Thymus (tissue), 11 donors: ENCODE results near the gene USP21. TPM values are rescaled to one million over a fixed set of nuclear protein-coding genes. Genes with fewer than 3 reads are reported as not detected.

Experiments used
- DNase-seq, 9 donors: peaks; one replicate each; pipeline ENCODE4 v3.0.0-alpha.2; 2013; ENCODE audit warnings: low spot score in 9 of 9, low read depth in 6 of 9, missing footprints in 1 of 9
- H3K27ac ChIP-seq, 2 donors: one replicate each; pipeline ENCODE4 v1.5.1; 2013; ENCODE audit warnings: control low read depth in 1 of 2, low read depth in 1 of 2, low read length in 1 of 2, mild to moderate bottlenecking in 1 of 2, moderate library complexity in 1 of 2
- H3K27me3 ChIP-seq, 2 donors: one replicate each; pipeline ENCODE4 v1.5.1; 2013; ENCODE audit warnings: low read length in 1 of 2; ENCODE audit not compliant: control insufficient read depth in 2 of 2, insufficient read depth in 1 of 2
- H3K36me3 ChIP-seq, 2 donors: one replicate each; pipeline ENCODE4 v1.5.1; 2013; ENCODE audit warnings: low read length in 1 of 2, mild to moderate bottlenecking in 1 of 2, moderate library complexity in 1 of 2; ENCODE audit not compliant: control insufficient read depth in 2 of 2, insufficient read depth in 2 of 2
- H3K4me1 ChIP-seq, 2 donors: one replicate each; pipeline ENCODE4 v1.5.1; 2013; ENCODE audit warnings: low read length in 2 of 2; ENCODE audit not compliant: control insufficient read depth in 2 of 2, insufficient read depth in 2 of 2
- H3K4me3 ChIP-seq, 2 donors: one replicate each; pipeline ENCODE4 v1.5.1; 2013; ENCODE audit warnings: low read length in 2 of 2, control low read depth in 1 of 2, mild to moderate bottlenecking in 1 of 2
- H3K9me3 ChIP-seq, 2 donors: one replicate each; pipeline ENCODE4 v1.5.1; 2013; ENCODE audit warnings: low read length in 1 of 2, mild to moderate bottlenecking in 1 of 2; ENCODE audit not compliant: control insufficient read depth in 2 of 2, insufficient read depth in 1 of 2
- WGBS: extraction: QIAGEN DNeasy Blood & Tissue Kit; methylation state at CpG from one replicate; pipeline ENCODE4 v1.1.7; 2013; 5-methylcytosine and 5-hydroxymethylcytosine counted together
- polyA plus RNA-seq: library from polyadenylated mRNA; stranded (reverse); fragments of 200-250 nt; gene quantifications from one replicate; pipeline ENCODE4 v1.2.3, GENCODE V29; 2013
- total RNA-seq: library from RNA; stranded (reverse); fragments of 120-200 nt; gene quantifications from one replicate; pipeline ENCODE4 v1.2.4, GENCODE V29; 2013
- donor health status: healthy.

Gene USP21
- total and polyA plus RNA-seq, 2 donors = 10.0 to 23.4 TPM

- H3K27ac ChIP-seq = no peak overlapping the region
- no peak overlapping the region for H3K4me3 ChIP-seq
- H3K4me1 ChIP-seq = peaks cover 0 to 15% of the 10 kb centered on the region in 2 donors
- 71% methylated on average over 15 of the region's 15 CpGs for WGBS
- H3K9me3 ChIP-seq = peaks cover 0 to 1% of the 10 kb centered on the region in 2 donors
- H3K36me3 ChIP-seq = no peaks in the 10 kb centered on the region
- DNase-seq = peak in 7 of 9 donors; percentile 56 to 87 (median 60)
- peaks cover 0 to 2% of the 10 kb centered on the region in 2 donors for H3K27me3 ChIP-seq
Measured at GRCh38 chr1:161192476-161193465, 33.5 kb downstream of the USP21 start.

GRCh38 chr1:161193561-161194235 lies 34.4 kb downstream of the USP21 start:
- no peak overlapping the region for H3K27ac ChIP-seq
- H3K4me1 ChIP-seq = peaks cover 0 to 11% of the 10 kb centered on the region in 2 donors
- no peak for DNase-seq

GRCh38 chr1:161195171-161195570 lies 35.9 kb downstream of the USP21 start:
- WGBS = 89% methylated on average over 4 of the region's 4 CpGs
- H3K27me3 ChIP-seq = peaks cover 0 to 4% of the 10 kb centered on the region in 2 donors
- peaks cover 0 to 1% of the 10 kb centered on the region in 2 donors for H3K9me3 ChIP-seq
- peak overlapping the region in 1 of 2 donors; percentile 9 for H3K27ac ChIP-seq
- no peak for DNase-seq
- H3K36me3 ChIP-seq = no peaks in the 10 kb centered on the region
- no peak overlapping the region for H3K4me3 ChIP-seq
- peaks cover 0 to 19% of the 10 kb centered on the region in 2 donors for H3K4me1 ChIP-seq

More at GRCh38 chr1:161193561-161194235, 34.4 kb downstream of the USP21 start:
- no peak overlapping the region for H3K4me3 ChIP-seq
- WGBS = 92% methylated on average over 21 of the region's 21 CpGs
- peaks cover 0 to 1% of the 10 kb centered on the region in 2 donors for H3K9me3 ChIP-seq
- H3K36me3 ChIP-seq = no peaks in the 10 kb centered on the region
- peaks cover 0 to 4% of the 10 kb centered on the region in 2 donors for H3K27me3 ChIP-seq

- peaks cover 0 to 29% of the 10 kb centered on the region in 2 donors for H3K4me1 ChIP-seq
- no peak for DNase-seq
- 99% methylated on average over 7 of the region's 7 CpGs for WGBS
- peaks cover 0 to 4% of the 10 kb centered on the region in 2 donors for H3K27me3 ChIP-seq
- no peaks in the 10 kb centered on the region for H3K36me3 ChIP-seq
- H3K4me3 ChIP-seq = no peak overlapping the region
- peaks cover 0 to 1% of the 10 kb centered on the region in 2 donors for H3K9me3 ChIP-seq
- H3K27ac ChIP-seq = no peak overlapping the region
Measured at GRCh38 chr1:161196111-161196510, 36.8 kb downstream of the USP21 start.

- no peaks in the 10 kb centered on the region for H3K36me3 ChIP-seq
- 93% methylated on average over 27 of the region's 27 CpGs for WGBS
- H3K27me3 ChIP-seq = peaks cover 0 to 2% of the 10 kb centered on the region in 2 donors
- DNase-seq = no peak
- no peak overlapping the region for H3K27ac ChIP-seq
- H3K4me3 ChIP-seq = no peak overlapping the region
- peaks cover 4 to 35% of the 10 kb centered on the region in 2 donors for H3K4me1 ChIP-seq
- H3K9me3 ChIP-seq = peaks cover 1 to 5% of the 10 kb centered on the region in 2 donors
Measured at GRCh38 chr1:161196521-161197451, 37.5 kb downstream of the USP21 start.

GRCh38 chr1:161197560-161198193 lies 38.4 kb downstream of the USP21 start:
- WGBS = 93% methylated on average over 11 of the region's 11 CpGs
- Histone ChIP-seq H3K4me1 (peaks cover 6 to 35% of the 10 kb centered on the region in 2 donors), H3K9me3 (peaks cover 1 to 7% of the 10 kb centered on the region in 2 donors), H3K36me3 (no peaks in the 10 kb centered on the region), H3K27ac (no peak overlapping the region), H3K4me3 (no peak overlapping the region), H3K27me3 (peaks cover 0 to 2% of the 10 kb centered on the region in 2 donors)
- no peak for DNase-seq

GRCh38 chr1:161198194-161198896 lies 39.0 kb downstream of the USP21 start:
- H3K27me3 ChIP-seq = peaks cover 0 to 2% of the 10 kb centered on the region in 2 donors
- peaks cover 1 to 7% of the 10 kb centered on the region in 2 donors for H3K9me3 ChIP-seq
- H3K4me3 ChIP-seq = no peak overlapping the region
- no peaks in the 10 kb centered on the region for H3K36me3 ChIP-seq
- no peak for DNase-seq
- peaks cover 12 to 39% of the 10 kb centered on the region in 2 donors for H3K4me1 ChIP-seq
- peak overlapping the region in 1 of 2 donors; percentile 28 for H3K27ac ChIP-seq
- 83% methylated on average over 20 of the region's 20 CpGs for WGBS
